T-helper 1 cell (primary cell): ENCODE measurements around the gene FAHD1.

ENCODE experiments used
- DNase-seq, 5 donors: peaks; one replicate each; pipeline ENCODE4 v3.0.0-alpha.2; 2012 to 2020

The FAHD1 gene

GRCh38 chr16:1817716-1818115 is 9.3 kb upstream of the FAHD1 start:
- no peak for DNase-seq

- no peak for DNase-seq
These were observed 8.7 kb upstream of the FAHD1 start for GRCh38 chr16:1818204-1818872.

GRCh38 chr16:1818873-1819525 is 8.0 kb upstream of the FAHD1 start:
- DNase-seq, result no peak

GRCh38 chr16:1819611-1820010 is 7.4 kb upstream of the FAHD1 start:
- DNase-seq, result no peak

- DNase-seq, result no peak
These were observed 6.7 kb upstream of the FAHD1 start for GRCh38 chr16:1820096-1820945.

GRCh38 chr16:1820946-1821290 is 6.1 kb upstream of the FAHD1 start:
- no peak for DNase-seq

- no peak for DNase-seq
These were observed 5.0 kb upstream of the FAHD1 start for GRCh38 chr16:1821861-1822611.

- no peak for DNase-seq
These were observed 4.2 kb upstream of the FAHD1 start for GRCh38 chr16:1822801-1823200.

- no peak for DNase-seq
These were observed 3.2 kb upstream of the FAHD1 start for GRCh38 chr16:1823821-1824220.

- no peak for DNase-seq
These were observed 1.6 kb upstream of the FAHD1 start for GRCh38 chr16:1825381-1825863.

- peak; percentile 60 to 75 (median 67) for DNase-seq
These were observed 929 bp upstream of the FAHD1 start for GRCh38 chr16:1825864-1826690.

- DNase-seq, result no peak
These were observed 1.8 kb downstream of the FAHD1 start for GRCh38 chr16:1828645-1829410.

GRCh38 chr16:1830213-1830612 is 3.2 kb downstream of the FAHD1 start:
- no peak for DNase-seq

- DNase-seq, result no peak
These were observed 4.4 kb downstream of the FAHD1 start for GRCh38 chr16:1831186-1832075.

GRCh38 chr16:1832838-1833454 is 5.9 kb downstream of the FAHD1 start:
- DNase-seq, result no peak

- no peak for DNase-seq
These were observed 7.1 kb downstream of the FAHD1 start for GRCh38 chr16:1834096-1834495.

GRCh38 chr16:1839554-1839953 is 12.5 kb downstream of the FAHD1 start:
- DNase-seq, result no peak

- DNase-seq, result no peak
These were observed 19.0 kb downstream of the FAHD1 start for GRCh38 chr16:1845985-1846384.

GRCh38 chr16:1846416-1846815 is 19.4 kb downstream of the FAHD1 start:
- DNase-seq, result no peak

GRCh38 chr16:1850981-1851380 is 24.0 kb downstream of the FAHD1 start:
- no peak for DNase-seq
